Stimulated activated CD4-positive, alpha-beta T cell treated with anti-CD3 and anti-CD28 coated beads, Interleukin-4, amount 100 ng/mL, for 48 hours (primary cell): Measurements from ENCODE around the gene STYX.
A peak's percentile ranks its signal among the peaks of the same experiment; 100 is the strongest.

ENCODE experiments used
- DNase-seq, 2 donors: peaks; one replicate each; pipeline ENCODE4 v3.0.0-alpha.2; 2020; ENCODE audit warnings: low read depth in 2 of 2

STYX gene, protein sequence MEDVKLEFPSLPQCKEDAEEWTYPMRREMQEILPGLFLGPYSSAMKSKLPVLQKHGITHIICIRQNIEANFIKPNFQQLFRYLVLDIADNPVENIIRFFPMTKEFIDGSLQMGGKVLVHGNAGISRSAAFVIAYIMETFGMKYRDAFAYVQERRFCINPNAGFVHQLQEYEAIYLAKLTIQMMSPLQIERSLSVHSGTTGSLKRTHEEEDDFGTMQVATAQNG

DNA sequence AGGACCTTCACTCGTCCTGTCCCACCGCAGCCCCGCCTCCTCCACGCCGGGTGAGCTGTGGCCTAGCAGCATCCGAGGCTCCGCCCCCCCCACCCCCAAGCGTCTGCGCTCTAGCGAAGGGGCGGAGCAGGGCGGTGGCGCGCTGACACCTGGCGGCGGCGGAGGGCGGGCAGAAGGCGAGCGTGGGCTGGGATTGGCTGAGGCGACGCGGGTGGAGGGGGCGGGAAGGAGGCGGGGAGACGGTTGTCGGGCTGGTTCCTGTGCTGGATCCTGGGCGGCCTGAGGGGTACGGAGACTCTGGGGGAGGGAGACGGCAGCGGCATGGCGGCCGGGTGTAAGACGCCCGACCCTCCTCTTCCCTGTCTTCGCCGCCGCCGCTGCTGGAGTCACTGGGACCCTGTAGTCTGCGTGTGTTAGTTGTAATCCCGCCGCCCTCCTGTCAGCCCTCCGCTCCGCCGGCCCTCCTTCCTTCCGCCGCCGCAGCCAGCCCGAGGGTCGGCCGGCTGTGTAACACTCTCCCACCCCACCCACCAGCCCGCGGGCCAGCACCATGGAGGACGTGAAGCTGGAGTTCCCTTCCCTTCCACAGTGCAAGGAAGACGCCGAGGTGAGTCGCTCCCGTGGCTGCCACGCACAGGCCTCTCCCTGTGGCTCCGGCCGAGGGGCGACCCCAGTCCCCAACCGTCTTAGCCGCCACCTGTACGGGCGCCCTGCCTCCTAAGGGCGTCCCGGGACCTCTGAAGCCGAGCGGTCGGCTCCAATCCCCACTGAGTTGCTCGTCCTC, at the start of gene STYX:
Gene STYX, plus strand, starts transcription at position 242 of the 784 bp plus-strand sequence. Its CDS starts 309 bp downstream, at position 551.
- DNase-seq = peak; percentile 99 to 100

DNA sequence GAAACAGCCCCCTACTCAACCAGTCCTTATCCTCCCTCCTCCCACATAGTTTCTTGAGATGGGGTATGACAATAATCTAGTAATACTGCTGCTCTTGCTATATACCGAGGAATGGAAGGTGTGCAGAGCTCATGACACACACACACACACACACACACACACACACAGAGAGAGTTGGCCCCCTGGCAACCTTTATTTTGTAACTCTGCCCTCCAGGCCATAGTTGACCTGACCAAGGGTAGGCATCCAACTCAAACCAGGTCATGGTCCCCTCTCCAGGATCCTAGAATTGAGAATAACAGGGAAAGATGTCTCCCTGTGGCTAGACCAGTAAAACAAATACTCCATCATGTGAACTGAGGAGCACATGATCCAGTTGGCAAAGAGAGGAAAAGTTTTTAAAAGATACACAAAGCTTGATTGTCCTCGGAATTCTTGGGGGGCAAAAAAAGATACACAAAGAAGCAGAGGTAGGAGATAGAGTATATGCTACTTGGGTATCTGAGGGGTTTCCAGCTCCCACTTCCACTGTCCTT, 45.9 kb upstream of the STYX start:
- no peak for DNase-seq

DNA sequence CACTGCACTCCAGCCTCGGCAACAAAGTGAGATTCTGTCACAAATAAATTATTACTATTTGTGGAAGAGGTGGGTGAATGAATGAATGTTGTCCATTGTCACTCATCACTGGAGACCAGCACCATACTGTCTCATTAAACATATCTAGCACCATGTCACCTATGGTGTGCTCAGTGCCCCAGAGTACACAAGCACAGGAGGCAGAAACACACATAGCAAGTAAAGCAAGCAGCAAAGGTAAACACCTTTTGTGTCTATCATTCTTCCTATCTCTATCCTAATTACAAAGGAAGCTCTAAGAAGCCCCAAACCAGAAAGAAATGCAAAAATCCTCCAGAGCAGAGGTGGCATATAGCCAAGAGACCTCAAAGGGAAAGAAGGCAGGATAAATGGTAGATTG, 43.8 kb upstream of the STYX start:
- DNase-seq = no peak

DNA sequence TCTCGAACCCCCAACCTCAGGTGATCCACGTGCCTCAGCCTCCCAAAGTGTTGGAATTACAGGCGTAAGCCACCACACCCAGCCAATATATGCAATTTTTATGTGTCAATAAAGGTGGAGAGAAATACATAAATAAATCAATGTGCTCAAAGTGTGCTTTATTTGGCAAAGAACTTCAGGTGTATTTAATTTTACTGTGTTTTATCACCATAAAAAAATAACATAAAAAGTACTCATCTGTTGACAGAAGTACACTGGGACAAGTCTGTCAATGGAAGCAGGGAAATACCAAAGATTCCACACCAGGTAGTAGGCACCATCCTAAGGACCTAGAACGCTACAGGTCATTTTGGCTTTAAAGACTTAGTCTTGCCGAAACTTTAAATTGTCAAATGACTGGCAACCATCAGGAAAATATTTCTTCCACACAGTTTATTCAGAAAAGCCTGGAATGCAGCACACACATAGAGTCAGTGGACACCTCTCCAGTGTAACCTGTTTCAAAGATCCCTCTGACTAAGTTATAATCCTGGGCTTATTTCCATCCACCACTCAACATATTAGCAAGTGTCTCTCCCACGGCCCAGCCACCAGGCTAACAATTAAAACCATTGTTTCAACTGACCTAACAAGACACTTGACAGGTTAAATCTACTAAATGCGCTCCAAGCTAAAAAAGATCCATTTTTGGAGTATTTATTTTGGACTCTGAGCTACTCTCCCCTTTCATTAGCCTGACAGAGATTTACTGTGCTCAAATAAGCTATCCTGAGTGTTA, 38.8 kb upstream of the STYX start:
- no peak for DNase-seq

DNA sequence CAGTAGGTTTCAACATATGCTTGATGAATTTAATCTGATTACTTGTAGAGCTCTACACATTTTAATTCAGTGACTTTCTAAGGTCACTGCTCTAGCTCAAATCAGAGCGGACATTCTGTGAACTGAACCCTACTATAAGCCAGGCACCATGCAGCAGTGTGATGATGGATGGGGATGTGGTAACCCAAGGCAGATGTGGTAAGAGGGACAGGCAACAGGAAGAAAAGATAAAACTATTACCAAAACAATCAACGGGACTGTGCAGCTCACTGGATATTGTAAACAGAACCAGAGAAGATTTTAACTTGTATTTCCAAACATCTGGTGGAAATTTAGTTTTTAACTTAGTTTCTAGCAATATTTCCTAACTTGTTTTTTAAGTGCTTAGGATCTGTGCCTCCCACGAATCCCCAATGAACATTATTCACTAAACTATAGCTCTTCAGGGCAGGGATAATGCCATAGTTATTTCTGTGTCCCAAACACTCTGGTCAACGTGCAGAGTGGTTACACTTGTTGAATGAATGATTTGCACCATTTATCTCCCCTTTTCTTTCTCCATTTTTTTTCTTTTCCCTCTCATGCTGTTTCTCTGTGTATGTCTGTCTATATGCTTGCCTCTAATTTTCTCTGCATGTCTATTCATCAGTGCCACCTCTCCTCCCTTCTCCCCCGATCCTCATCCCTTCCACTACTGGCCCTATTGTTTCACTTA, 37.6 kb upstream of the STYX start:
- DNase-seq = no peak

DNA sequence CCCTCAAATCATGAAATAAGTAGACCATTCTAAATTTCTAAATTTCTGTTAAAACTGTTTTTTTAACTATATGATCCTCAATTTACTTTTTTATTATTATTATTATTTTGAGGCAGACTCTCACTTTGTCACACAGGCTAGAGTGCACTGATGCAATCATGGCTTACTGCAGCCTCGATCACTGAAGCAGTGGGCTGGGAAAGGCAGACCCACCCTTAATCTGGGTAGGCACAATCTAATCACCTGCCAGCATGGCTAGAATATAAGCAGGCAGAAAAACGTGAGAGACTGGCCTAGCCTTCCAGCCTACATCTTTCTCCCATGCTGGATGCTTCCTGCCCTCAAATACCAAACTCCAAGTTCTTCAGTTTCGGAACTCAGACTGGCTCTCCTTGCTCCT, 36.9 kb upstream of the STYX start:
- no peak for DNase-seq

DNA sequence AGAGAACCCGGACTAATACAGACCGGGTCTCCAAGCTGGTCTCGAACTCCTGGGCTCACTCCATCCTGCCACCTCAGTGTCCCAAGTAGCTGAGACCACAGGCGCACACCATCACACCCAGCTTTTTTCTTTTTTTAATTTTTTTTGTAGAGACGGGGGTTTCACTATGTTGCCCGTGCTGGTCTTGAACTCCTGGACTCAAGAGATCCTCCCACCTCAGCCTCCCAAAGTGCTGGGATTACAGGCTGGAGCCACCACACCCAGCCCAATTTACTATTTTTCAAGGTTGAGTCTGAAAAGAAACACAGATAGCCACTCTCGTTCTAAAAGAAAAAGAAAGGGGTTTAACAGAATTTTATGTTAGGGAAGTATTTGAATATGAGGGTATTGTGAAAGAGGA, 36.4 kb upstream of the STYX start:
- no peak for DNase-seq

DNA sequence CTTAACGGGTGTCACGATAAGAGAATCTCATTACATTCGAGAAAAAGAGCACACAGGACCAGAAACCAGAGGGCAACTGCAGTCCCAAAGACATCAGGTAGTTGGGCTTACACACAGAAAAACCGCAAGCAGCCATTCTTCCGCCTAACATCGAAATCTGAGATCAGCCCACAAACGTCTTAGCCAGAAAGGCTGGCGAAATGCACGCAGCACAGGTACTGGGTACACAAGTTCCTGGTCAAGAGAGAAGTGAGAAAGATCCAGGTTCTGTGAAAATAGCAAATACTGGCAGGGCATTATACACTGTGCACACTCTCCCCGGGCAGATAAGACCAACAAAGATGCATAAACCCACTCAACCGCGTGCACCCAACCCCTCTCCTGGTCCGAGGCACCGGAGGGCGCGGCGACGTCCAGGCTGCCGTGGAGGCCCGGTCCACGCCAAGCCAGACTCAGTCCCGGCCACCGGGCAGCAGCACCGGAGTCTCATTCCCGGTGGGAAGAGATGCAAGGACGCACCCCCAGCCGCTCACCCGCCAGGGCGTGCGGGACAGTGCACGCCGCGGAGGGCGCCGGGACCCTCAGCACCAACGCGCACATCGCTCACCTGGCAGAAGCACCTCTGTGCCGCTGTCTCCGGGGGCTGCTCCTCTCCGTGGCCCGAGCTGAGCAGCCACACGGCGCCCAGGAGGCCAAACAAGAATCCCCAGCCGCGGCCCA, 35.0 kb upstream of the STYX start:
- peak; percentile 23 to 49 for DNase-seq

DNA sequence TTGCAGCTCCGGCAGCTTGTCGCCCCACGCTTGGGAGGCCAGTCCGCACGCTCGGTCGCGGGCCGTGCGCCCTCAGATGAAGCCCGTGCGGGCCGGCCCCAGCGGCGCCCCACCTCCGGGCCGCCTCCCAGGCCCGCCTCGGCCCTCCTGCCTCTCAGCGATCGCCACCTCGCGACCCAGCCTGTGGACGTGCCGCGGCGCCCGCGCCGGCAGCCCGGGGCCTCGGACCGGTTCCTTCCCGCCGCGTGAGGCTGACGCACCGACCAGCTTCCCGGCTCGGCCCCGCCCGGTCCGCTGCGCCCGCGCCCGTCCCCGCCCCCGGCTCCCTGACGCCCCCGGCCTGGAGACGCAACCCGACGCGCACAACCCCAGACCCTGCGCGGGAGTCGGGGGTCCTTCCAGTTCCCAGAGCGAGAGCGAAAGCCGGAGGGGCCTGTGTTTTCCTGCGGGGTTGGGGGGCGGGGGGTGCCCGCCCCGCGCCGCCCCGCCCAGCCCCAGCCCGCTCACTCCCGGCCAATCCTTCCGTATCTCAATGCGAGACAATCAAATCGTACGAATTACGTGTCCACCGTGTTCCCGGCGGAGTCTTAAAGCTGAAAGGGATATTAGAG, 34.4 kb upstream of the STYX start, which contains the start of gene ERO1A:
Gene ERO1A, minus strand, starts transcription at position 78 of the 611 bp plus-strand sequence. Its CDS starts 77 bp downstream, at position 1.
- DNase-seq = peak; percentile 43 to 66

DNA sequence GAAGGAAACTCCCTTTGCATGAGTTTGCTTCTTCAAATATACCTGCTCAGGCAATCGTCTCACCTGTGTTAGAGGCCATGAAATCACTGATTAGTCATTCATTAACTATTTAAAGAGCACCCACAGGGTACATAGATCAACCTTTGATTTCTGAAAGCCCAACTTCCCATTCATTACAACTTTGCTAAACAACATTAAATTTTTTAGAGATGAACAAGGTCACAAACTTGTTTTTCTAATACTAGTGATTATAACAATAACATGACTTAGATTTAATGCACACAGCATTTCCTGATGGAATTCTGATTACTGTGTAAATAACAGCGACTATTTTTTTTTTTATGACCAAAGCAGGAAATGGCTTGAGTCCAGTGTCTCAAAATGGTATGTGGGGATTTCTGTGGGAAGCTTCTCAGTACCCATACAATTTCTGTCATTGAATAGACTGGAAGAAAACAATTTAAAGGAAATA, 29.2 kb upstream of the STYX start:
- no peak for DNase-seq

DNA sequence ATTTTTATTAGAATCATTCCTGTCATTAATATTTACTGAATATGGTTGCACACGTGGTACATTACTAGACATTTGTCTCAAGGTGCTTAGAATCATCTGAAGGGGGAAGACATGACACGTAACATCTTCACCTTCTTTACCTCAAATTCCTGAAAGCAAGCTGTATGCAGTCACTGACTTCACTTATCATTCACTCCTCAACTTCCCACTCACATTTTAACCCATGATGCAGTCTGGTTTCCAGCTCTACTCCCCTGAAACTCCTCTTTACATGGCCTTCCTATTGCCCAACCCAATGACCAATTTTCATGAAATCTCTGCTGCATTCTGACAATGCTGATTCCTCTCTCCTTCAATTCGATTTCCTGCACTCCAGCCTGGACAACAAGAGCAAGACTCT, 28.7 kb upstream of the STYX start:
- DNase-seq = no peak

DNA sequence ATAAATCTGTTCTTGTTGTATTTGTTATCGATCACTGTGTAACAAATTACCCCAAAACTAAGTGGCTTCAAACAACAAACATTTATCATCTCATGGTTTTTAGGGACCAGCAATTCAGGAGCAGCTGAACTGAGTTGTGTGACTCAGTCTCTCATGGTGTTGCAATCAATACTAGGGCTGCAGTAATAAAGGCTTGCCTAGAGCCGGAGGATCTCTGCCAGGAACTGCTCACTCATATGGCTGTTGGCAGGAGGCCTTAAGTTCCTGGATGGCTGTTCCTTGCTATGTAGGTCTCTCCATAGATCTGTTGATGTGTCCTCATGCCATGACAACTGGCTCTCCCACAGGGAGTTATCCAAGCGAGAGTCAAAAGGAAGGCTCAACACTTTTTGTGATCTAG, 26.7 kb upstream of the STYX start:
- DNase-seq = no peak

DNA sequence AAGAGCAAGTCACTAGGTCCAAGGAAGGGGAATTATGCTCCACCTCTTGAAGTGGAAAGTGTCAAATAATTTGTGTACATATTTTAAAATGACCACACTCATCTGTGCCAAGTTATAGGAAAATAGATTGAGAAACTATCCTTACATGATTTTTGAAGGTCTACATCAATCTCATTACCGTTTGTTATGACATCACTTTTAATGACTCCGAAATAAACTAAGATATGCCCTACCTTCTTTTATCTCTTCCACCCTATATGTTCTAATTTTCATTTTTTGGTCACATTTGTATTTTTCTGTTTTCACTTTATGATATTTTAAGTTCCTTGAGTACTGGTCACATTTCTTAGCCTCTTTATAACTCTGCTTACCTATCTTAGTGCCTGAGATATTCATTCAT, 26.3 kb upstream of the STYX start:
- DNase-seq = no peak

DNA sequence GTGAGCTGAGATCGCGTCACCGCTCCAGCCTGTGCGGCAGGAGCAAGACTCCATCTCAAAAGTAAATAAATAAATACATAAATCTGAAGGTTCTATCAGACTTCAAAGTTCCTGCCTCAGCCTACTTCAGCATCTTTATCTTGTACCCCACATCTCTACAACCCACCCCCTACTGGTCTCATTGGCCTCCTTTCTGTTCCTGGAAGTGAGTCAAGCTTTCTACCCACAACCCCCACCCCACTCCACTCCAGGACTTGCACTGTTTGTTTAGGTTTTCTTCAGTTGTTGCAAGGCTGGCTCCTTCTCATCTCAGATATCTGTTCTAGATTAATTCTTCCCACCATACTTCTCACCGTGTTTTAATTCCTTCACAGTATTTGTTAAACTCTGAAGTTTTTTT, 23.7 kb upstream of the STYX start:
- DNase-seq = peak in 1 of 2 donors; percentile 27

DNA sequence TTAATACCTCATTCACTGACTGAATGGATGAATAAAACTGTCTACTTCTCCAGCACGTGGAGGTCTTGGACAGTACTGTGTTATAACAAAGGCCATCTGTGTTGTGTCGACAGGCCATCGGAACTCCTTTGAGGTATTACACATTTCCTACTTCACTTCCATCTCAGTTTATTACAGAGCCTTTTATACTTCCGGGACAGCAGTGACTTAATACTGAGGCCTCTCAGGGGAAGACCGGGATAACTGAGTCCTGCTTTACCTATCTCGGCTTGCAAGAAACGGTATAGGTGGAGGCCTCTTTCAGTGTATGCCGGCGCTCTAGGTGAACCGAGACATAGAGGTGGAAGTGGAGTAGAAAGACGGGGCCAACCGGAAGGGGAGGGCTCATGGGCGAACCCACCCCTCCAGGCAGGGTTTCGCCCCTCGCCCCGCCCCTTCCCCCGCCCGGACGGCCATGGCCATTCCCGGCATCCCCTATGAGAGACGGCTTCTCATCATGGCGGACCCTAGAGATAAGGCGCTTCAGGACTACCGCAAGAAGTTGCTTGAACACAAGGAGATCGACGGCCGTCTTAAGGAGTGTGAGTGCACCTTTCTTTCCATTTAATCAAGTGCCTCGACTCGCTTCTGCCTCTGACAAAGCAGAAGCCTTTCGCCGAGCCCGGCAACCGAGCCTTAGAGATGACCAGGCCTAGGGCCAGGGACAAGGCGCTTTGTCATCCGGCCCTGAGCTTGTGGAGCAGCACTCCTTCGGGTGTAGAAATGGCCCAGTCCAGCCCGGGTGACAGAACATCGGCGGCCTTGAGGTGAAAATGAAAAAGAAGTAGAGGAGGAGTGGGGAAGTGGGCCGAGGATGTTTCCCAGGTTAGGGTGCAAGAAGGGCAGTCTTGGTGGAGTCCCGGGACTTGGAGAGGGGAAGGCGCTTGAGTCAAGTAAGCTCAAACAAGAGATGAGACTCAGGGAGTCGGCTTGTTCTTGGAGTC, 23.0 kb upstream of the STYX start, which contains the start of gene PSMC6:
Gene PSMC6, plus strand, starts transcription at position 477 of the 983 bp plus-strand sequence. Its CDS starts 20 bp downstream, at position 497.
- DNase-seq = peak; percentile 95 to 97

DNA sequence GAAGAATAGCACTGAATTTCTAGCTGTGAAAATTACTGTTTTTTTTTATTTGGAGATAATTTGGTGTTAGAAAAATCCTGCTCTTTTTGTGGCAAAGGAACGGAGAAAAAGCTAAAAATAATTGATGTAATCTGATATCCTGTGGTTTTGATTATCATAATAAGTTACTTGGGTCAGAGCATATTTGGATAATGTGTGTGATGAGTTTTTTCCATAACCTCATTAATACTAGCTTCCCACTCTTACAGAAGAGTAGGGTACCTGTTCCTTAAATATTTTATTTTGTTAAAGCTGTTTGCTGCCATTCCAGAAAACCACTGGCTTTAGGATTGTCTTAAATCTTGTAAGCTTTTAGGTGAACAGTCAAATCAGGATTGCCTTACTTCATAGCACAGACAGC, 18.3 kb upstream of the STYX start:
- DNase-seq = no peak

DNA sequence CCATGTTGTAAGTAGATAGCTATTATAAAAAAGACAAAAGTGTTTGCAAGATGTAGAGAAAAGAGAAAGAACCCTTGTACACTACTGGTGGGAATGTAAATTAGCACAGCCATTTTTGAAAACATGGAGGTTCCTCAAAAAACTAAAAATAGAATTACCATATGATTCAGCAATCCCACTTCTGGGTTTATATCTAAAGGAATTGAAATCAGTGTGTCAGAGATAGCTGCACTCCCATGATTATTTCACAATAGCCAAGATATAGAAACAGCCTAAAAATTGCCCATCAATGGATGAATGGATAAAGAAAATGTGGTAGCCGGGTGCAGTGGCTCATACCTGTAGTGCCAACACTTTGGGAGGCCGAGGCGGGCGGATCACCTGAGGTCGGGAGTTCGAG, 13.8 kb upstream of the STYX start:
- no peak for DNase-seq

DNA sequence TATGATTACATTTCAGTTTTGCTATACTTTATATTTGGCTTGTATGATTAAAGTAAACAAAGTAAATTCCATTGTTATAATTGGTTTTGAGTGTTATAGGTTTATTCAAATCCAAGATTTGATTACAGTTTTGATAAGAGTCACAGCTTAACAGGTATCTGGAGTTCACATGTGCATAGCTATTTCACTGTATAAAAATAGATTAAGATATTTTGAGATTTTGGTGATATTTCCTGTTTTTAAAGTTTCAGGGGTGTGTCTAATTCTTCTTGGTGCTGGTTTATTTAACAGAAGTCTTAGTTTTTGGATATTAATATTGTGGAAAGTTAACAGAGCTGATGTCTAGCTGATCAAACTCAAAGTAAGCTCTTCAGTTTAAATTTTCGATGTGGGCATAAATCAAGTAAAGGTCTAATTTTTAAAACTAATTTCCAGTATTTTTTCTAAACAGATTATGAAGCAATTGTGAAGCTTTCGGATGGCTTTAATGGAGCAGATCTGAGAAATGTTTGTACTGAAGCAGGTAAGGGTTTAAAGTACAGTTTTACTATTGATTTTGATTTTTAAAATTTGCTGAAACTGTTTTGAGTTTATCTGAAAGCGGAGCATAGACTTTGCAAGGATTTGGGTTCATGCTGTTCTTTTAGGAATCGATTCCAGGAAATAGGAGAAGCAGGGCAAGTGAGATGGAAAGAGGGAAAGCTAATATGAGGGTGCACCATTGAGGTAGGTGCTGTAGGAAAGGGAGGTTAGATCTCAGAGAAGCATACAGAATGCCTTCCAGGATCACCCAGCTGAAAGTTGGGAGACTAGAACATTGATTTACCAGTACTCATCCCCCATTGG, 6.2 kb upstream of the STYX start:
- DNase-seq = no peak
